ENCODE data around the gene HCRT.

GRCh38 chr17:42180411-42180921 lies 4.8 kb downstream of the HCRT start:
- TF ChIP-seq ZNF274 (IDR thresholded peaks at IDR 0.05; ENCODE audit: low read depth, low read length), result no peak
- TF ChIP-seq SUZ12 (IDR thresholded peaks at IDR 0.05; ENCODE audit: extremely low read depth, insufficient read depth, insufficient read length), result no peak

Measured in NT2/D1 (cell line).